VCaP (cell line): ENCODE measurements around the gene CETP.
A peak's percentile ranks its signal among the peaks of the same experiment; 100 is the strongest.

Source experiments
- H3K27ac ChIP-seq: fragments of 450-650 bp; 2 replicates; pipeline ENCODE4 v1.5.1; 2017
- CTCF ChIP-seq: fragments of 450-650 bp; conservative IDR thresholded peaks from 2 replicates; pipeline ENCODE4 v1.5.1; 2017; ENCODE audit warnings: mild to moderate bottlenecking, moderate library complexity

CETP gene

GRCh38 chr16:56953006-56953405, 8.7 kb upstream of the CETP start:
- no peak overlapping the region for H3K27ac ChIP-seq
- TF ChIP-seq CTCF, result no peak

GRCh38 chr16:56956076-56956475, 5.7 kb upstream of the CETP start:
- no peak overlapping the region for H3K27ac ChIP-seq
- no peak for TF ChIP-seq CTCF

GRCh38 chr16:56956756-56957155, 5.0 kb upstream of the CETP start:
- TF ChIP-seq CTCF, result no peak
- H3K27ac ChIP-seq, result no peak overlapping the region

GRCh38 chr16:56960681-56961281, 969 bp upstream of the CETP start:
- no peak overlapping the region for H3K27ac ChIP-seq
- TF ChIP-seq CTCF, result no peak

GRCh38 chr16:56961386-56961785, 364 bp upstream of the CETP start:
- no peak for TF ChIP-seq CTCF
- H3K27ac ChIP-seq, result no peak overlapping the region

GRCh38 chr16:56964243-56965148, 2.7 kb downstream of the CETP start:
- no peak overlapping the region for H3K27ac ChIP-seq
- peak; percentile 22; the same call in 1 of the 2 replicates for TF ChIP-seq CTCF

- no peak overlapping the region for H3K27ac ChIP-seq
- TF ChIP-seq CTCF, result no peak
These were observed 3.7 kb downstream of the CETP start for GRCh38 chr16:56965149-56966092.
